SKM-1 (cell line): Measurements from ENCODE around the gene CAB39L.
"Not testable (repeated sequence)": the region's sequence is repeated elsewhere in the genome, so short reads cannot be mapped to it uniquely, and the experiment has no call there.

ENCODE experiments used
- DNase-seq: peaks from one replicate; lab custom pipeline; 2025; ENCODE audit not compliant: unreplicated experiment; lab: John Stamatoyannopoulos, UW

CAB39L gene

DNA sequence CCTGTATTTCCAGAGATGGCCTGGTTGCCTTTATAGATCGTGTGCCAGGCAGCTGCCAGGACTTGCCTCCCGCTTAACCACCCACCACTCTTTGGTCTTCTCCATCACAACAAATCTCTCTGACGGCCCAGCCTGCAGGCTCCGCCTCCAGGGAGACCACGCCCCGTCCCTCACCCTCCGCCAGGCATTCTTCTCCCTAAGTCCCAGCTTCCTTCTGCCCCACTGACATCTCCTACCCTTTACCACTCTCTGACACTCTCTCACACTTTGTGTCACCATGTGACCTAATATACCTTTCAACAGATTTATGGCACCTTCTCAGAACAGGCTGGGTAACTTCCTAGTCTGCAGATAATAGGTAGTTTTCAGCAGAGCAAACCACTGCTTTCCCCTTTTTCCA, 95.1 kb downstream of the CAB39L start:
- no peak for DNase-seq

DNA sequence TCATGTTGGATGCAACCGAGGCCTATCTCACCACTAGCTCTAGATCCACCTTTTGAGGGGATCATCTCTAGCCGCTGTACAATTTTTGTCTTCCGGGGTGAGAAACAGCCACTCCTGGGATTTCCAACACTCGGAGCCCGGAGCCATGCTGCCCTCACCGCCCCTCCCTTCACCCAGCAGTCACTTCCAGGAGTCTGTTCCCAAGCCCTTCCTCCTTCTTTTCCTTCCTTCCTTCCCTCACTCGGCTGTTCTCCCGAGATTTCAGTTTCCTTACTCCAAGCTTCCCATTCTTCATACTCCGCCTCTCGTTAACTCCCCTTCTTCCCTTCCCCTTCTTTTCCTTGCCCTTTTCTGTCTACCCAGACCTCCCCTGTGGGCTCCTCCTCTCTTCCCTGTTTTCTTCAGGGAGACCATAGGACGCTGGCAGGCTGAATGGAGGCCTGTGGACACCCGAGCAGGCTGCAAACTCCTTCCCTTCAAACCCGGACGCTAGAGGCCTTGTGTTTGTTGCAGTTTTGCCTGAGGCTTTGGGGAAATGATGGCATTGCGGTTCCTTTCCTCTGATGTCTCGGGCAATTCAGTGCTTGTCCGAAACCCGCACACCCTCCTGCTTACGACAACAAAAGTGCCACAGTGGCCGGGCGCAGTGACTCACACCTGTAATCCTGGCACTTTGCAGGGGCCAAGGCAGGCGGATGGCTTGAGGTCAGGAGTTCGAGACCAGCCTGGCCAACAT, 96.0 kb downstream of the CAB39L start:
- DNase-seq: no peak

DNA sequence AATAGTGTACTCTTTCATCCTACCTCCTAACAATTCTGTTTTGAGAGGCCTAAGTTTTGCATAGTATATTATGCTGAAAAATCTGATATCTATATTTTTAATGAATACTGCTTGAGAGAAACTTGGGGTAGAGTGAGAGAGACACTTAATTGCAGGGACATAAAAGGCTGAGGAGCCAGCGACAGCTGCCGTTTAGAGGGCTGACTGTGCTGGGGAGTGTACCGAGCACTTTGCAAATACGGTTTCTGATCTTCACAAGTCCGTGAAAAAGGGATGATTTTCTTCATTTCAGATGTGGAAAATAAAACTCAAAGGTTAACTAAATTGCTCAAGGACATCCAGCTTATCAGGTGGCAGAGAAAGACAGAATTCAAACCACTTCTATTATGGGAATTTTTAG, 97.4 kb downstream of the CAB39L start:
- no peak for DNase-seq

DNA sequence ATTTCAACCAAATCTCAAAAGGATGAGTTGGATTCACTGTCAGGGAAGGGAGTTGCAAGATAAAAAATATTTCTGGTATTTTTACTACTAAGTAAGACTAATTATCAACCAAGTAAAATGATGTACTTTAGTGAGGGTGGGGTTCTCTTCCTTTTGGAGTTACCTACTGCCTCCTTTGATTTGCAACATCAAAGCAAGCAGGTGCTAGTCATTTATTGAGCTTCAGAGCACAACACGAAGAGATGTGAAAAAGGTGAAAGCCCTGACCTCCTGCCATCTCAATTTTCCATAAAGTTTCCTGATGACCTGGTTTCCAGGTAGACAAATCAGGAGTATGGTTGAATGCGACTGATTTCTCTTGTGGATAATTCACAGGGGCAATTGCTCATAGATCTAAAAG, 100.1 kb downstream of the CAB39L start:
- DNase-seq: no peak

DNA sequence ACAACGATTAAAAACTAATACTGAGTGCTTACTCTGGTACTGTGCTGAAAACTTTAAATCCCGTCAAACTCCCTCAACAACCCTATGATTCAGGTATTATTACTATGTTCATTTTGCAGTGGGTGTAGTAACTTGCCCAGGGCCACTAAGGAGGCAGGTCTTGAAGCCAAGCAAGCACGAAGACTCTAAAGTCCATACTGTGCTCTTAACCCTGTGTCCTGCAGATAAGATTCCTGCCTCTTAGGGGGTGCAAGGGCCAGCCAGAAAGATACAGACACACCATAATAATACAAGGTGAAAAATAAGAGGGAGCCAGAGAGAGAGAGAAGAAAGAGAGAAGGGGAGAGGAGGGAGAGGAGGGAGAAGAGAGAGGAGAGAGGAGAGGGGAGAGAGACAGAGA, 100.6 kb downstream of the CAB39L start:
- no peak for DNase-seq

DNA sequence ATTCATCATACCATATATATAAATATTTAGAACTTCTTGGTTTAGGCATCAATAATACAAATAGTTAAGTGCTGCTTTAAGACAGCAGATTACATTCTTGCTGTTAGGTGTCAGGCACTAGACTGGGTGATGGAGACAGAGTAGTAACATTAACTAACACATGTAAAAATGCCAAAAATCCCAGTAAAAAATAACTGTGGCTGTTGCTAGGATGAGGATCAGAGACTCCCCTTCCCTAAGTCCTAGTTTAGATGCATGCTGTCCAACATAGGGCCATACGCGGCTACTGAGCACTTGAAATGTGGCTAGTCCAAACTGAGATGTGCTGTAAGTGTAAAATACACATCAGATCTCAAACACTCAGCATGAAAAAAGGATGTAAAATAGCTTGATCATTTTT, 101.4 kb downstream of the CAB39L start:
- no peak for DNase-seq

DNA sequence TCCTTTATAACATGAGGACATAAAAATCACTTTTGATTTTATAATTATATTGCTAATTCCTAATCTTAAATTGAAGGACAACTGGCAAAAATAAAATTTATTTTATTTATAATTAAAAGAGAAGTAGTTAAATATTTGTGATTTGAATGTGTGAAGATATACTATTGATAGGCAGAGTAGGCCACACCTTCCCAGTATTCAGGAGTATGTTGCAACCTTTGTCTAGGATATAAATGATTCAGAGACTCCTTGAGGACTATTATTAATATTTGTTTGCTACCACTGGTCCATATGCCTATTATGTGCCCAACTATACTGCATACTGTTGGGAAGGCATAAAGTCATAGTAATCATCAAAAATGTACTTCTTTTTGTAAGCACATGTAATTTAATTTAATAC, 101.9 kb downstream of the CAB39L start:
- DNase-seq: no peak

DNA sequence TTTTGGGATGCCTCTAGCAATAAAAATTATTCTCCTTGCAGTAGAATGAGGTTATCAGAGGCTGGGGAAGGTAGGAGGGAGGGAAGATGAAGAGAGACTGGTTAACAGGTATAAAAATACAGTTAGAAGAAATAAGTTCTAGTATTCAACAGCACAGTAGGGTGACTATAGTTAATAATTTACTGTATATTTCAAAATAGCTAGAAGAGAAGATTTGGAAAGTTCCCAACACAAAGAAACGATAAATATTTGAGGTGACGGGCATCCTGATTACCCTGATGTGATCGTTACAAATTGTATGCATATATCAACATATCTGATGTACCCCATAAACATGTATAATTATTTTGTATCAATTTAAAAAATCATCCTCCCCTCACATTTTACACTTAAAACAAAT, 102.3 kb downstream of the CAB39L start:
- DNase-seq: no peak

DNA sequence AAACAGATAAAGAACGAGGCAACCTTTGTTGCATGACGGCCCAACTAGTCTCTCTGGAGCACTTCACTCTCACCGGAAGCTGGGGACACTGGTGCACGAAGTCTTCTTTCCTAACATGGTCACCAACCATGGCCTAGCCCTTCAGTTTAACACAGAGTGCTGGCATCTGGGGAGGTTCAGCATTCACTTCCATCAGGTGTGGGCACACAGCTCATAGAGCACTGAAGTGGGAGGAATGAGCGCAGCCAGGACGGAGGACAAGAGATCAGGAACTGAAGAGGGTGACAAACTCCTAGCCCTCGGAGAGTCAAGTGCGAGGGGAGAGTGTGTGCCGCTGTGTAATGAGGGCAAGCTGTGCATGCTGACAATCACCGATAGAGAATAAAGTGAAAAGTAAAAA, 103.7 kb downstream of the CAB39L start:
- no peak for DNase-seq

DNA sequence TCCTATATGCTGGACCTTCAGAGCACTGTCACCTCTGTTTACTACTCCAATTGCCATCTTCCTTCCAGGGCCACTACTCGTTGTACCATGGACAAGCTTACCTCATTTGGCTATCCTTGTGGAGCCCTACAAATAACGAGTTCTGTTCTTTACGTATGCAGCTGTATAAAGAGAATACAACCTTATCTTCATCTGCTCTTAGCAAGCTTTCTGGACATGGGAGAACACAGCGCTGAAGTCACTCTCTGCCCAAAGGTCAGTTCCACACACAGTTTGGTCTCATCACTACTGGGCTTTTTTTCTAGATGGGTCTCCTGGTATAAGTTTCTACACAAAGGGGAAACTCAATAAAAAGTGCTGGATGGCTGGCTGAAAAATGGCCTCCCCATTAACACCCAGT, 107.2 kb downstream of the CAB39L start:
- DNase-seq: no peak

DNA sequence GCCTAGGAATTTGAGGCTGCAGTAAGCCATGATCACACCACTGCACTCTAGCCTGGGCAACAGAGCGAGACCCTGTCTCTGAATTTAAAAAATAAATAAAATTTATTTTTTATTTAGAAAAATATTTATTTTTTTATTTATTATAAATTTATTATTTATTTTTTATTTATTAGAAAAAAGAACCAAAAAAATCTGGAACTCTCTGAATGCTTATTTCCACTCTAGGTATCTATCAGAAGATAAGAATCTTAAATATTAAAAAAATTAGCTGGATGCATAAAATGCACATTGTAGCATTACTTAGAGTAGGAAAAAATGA, 113.4 kb downstream of the CAB39L start:
- DNase-seq: no peak

DNA sequence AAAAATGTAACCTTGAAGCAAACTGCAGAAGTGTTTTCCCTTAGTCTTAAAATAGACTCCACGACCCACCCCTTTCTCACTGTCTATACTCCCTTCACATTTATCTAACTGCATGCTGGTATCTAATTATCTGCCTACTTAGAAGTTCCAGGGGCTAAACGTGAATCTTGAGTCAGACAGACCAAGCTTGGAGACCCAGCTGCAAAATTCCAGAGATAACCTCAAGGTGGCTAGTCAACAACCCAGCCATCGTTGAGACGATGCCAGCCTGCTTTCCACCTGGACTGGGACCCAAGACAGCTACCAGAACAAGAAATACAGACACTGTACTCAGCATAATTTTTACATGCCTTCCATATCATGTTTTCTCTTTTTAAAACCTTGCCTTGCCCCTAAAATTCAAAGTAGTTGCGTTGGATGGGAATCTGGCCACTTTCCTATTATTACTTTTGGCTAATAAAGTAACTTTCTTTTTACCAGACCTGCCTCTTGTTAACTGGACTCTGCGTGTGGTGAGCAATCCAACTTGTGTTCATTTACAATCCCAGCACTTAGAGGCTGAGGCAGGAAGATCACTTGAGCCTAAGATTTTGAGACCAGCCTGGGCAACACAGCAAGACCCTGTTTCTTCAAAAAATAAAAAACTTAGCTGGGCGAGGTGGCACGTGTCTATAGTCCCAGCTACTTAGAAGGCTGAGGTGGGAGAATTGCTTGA, 113.9 kb downstream of the CAB39L start:
- DNase-seq: no peak

DNA sequence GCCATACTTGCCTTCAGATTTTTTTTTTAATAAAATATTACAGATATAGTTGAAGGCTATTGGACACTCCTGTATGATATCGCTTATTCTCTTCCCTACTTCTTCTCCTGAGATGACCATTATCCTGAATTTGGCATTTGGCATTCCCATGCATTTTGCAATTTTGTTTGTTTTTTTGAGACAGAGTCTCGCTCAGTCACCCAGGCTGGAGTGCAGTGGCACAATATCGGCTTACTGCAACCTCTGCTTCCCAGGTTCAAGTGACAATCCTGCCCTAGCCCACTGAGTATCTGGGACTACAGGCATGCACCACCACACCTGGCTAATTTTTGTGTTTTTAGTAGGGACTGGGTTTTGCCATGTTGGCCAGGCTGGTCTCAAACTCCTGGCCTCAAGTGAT, 116.7 kb downstream of the CAB39L start:
- DNase-seq: not testable (repeated sequence)

DNA sequence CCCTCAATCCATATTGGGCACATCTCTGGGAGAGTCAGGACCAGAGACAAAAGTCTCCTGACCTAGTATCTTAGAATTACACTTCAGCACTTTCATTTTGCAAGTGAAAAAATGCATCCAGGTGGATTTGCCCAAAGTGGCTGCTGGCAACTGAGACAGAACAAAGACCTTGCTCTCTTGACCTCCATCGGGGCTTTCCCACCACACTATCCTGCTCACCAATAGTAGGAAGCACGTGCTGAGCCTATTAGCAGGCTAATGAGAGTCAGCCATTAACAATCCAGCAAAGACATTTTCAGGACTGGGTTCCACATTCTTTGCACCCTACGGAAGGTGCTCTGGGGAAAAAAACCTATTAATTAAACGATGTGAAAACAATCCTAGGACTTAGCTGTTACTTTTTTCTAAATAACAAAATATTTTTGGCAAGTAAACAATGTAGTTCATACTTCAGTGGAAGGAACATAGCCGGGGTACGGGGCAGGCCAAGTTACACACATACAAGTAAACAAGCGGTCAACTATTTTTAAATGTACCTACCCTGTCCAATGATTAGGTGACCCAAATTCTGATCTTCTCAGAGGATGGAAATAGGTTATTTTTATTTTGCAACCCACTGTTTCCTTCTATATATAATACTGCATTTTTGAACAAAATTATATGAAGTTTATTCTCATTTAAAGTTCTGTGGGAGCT, 117.5 kb downstream of the CAB39L start:
- no peak for DNase-seq

DNA sequence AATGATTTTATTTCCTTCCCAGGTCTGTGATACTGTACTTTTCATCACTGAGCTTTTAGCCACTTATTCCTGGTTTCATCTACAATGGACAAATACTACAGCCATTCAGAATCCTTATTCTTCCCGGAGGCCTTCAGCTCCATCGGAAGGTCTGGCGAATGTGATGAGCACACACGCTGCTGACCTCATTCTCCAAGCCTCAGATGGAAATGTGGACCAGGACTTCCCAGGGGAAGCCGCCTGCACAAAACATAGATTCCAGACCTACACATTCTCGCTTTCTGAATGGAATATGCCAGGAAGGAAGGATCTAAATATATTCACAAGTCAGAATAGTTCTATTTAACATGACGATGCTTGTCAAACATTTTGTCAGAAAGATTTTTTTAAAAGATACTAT, 120.5 kb downstream of the CAB39L start:
- DNase-seq: no peak

DNA sequence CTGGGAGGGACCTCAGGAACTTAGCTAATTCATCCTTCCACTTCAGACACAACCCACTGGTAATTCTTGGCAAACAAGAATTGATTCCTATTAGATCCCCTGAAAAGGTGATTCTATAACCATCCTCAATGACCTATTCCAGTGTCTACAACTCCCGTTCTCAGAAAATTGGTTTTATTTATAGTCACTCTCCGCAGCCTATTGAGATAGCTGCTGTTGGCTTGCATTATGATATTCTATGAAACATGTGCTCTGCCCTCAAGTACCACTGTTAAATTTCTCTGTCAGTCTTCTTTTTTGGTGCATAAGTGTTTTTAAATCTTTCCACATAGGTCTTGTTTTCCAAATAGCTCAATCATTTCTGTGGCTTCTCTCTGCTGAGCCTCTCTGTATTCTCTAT, 121.2 kb downstream of the CAB39L start:
- no peak for DNase-seq

DNA sequence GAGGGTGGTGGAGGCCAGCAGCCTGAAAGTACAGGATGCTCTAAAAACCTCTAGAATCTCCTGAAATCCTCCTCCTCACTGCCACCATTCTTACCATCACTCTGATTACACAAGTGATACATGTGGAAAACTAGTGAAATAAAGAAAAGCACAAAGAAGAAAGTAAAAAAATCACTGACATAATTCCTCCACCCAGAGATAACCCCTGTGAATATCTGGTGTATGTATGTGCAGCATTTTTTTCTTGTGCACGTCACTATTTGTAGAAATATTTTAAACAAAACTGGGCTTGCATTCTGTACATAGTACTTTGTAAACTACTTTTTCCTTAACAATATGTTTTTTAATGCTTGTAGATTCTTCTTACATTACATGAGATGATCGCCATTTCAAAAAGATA, 122.9 kb downstream of the CAB39L start:
- DNase-seq: no peak

DNA sequence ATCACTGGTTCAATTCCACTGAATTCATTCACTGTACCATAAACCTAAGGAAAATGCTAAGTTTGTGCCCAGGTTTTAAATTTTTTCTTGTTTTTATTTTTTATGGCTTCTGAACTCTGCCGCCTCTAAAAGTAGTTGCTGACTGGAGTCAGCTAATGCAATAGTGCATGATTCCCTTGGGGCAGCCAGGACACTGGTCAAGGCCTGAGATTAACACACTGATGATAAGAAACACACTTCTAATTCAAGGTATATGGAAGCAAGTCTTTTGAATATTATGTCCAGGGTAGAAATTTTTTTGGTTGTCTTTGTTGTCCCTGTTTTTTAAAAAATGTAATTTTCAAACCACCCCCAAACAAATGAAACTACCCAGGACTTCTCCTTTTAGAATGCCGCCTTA, 123.9 kb downstream of the CAB39L start:
- DNase-seq: no peak

DNA sequence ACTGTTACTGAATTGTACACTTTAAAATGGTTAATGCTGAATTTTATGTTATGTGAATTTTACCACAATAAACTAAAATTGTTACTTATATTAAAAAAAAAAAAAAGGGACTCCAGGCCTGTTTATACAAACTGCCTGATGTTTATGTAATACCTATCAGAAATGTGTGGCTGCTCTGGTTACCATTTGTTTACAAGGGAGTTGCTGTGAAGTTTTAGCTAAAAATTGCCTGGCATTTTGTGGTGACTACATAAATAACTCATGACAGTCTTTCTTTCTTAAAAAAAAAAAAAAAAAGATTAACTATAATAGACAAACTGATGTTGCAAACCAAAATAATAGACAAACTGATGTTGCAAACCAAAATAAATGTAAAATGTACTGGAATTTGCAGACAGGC, 124.3 kb downstream of the CAB39L start:
- no peak for DNase-seq

DNA sequence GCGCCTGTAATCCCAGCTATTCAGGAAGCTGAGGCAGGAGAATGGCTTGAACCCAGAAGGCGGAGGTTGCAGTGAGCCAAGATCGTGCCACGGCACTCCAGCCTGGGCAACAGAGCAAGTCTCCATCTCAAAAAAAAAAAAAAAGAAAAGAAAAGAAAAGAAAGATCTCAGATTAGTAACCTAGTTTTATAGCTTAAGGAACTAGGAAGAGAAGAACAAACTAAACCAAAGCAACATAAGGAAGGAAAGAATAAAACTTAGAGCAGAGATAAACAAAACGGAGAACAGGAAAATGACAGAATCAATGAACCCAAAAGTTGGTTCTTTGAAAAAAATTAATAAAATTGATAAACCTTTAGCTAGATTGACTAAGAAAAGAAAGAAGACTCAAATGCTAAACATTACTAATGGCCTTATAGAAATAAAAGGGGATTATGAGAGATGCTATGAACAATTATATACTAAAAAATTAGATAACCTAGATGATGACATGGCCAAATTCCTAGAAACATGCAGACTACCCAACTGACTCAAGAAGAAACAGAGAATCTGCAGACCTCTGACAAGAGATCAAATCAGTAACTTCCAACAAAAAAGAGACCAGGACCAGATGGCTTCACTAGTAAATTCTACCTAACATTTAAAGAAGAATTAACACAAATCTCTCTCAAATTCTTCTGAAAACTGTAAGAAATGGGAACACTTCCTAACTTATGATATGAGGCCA, 127.9 kb downstream of the CAB39L start:
- DNase-seq: no peak

DNA sequence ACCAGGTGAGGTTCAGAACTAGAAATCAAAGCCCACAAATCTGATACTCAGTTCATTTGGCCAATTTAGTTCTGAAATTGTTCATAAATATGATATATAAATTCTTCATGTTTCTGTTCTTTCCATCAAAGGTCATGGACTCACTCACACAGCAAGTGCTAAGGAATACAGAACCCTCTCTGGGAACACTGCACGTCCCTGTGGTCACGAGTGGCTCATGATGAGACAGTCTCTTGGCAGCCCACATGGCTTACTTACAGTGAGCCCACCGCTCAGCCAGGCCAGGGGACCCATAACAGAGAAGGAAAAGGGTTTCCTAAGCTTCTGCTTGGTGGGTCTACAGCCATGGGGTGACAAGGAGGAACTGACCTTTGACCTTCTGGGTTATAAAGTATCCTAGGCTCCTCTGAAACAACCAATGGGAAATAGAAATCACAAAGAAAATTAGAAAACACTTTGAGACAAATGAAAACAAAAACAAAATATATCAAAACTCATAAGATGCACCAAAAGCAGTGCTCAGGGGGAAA, 128.8 kb downstream of the CAB39L start:
- DNase-seq: no peak
